ENCODE data around the gene RTP5.

RTP5 gene

DNA sequence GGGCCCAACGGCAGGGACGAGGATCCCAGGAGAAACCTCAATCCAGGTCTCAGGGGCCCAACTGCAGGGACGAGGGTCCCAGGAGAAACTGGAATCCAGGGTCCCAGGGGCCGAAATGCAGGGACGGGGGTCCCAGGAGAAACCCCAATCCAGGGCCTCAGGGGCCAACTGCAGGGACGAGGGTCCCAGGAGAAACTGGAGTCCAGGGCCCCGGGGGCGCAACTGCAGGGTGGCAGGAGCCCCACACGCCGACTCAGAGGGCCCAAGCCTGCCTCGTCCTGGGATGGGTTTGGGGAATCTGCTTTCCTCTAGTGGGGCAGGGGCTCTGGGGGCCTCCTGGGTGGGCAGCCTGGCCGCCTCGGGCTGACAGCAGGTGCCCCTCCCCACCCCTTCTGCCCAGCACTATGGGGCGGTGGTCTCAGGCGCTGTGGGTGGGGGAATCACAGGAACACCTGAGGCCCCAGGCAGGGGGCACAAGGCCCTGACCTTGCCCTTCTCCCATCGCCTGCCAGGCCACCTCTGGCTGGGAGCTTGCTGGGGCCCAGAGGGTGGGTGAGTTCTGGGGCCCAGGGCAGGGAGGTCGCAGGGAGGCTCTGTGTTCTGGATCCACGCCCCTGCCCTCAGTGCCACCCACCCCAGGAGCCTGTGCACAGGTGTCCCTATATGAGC is 7.1 kb downstream of the RTP5 start:
- CTCF ChIA-PET = interaction anchor here (0.5 to 0.7 kb wide), 4 partner anchors 10 to 117 kb away, joined by 3 to 5 read pairs (median 4); no protein-coding TSS in a partner anchor
- TF ChIP-seq, protein P1, sequence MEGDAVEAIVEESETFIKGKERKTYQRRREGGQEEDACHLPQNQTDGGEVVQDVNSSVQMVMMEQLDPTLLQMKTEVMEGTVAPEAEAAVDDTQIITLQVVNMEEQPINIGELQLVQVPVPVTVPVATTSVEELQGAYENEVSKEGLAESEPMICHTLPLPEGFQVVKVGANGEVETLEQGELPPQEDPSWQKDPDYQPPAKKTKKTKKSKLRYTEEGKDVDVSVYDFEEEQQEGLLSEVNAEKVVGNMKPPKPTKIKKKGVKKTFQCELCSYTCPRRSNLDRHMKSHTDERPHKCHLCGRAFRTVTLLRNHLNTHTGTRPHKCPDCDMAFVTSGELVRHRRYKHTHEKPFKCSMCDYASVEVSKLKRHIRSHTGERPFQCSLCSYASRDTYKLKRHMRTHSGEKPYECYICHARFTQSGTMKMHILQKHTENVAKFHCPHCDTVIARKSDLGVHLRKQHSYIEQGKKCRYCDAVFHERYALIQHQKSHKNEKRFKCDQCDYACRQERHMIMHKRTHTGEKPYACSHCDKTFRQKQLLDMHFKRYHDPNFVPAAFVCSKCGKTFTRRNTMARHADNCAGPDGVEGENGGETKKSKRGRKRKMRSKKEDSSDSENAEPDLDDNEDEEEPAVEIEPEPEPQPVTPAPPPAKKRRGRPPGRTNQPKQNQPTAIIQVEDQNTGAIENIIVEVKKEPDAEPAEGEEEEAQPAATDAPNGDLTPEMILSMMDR (conservative IDR thresholded peaks at IDR 0.05; ENCODE audit: low read depth) = no peak
- DNase-seq (ENCODE audit: low spot score) = no peak
- no peak overlapping the region for H3K27ac ChIP-seq
- POLR2A ChIA-PET (ENCODE audit: low non-redundant PET) = no interaction called here

- TF ChIP-seq, protein P1 (conservative IDR thresholded peaks at IDR 0.05; ENCODE audit: low read depth) = no peak
- ChIA-PET POLR2A (ENCODE audit: low non-redundant PET) (no interaction called here), CTCF (interaction anchor here (0.5 to 0.9 kb wide), 5 partner anchors 11 to 1026 kb away, joined by 3 to 5 read pairs (median 3); no protein-coding TSS in a partner anchor)
- no peak overlapping the region for H3K27ac ChIP-seq
- no peak for DNase-seq (ENCODE audit: low spot score)
These were observed 7.7 kb downstream of the RTP5 start for GRCh38 chr2:241877197-241877685.

DNA sequence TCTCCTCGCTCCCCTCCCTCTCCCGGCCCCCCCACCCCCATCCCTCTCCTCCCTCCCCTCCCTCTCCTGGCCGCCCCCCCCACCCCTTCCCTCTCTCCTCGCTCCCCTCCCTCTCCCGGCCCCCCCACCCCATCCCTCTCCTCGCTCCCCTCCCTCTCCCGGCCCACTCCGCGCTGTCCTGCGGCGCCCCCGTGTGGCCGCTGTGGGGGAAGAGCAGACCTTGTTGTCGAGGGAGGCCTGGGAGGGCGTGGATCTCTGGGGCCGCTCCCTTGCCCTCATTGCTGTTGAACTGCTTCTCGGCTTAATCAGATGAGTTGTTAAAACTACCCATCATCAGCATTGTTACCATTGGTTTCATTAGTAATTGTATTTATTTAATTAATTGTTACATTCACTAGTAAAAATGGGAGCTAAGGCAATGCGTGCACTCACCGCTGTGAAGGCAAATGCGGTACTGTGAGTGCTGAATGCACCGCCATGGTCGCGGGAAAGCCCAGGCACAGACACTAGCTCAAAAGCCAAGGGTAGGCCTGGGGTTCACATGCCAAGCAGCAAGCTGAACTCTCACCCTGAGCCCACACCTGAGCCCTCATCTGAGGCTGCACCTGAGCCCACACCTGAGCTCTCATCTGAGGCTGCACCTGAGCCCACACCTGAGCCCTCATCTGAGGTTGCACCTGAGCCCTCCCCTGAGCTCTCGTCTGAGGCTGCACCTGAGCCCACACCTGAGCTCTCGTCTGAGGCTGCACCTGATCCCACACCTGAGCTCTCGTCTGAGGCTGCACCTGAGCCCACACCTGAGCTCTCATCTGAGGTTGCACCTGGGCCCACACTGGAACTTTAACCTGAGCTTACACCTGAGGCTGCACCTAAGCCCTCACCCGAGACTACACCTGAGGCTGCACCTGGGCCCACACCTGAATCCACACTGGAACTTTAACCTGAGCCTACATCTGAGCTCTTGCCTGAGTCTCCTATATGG is 8.8 kb downstream of the RTP5 start:
- CTCF ChIA-PET = interaction anchor here (0.6 to 1.2 kb wide), 9 partner anchors 8 to 1027 kb away, joined by 3 to 5 read pairs (median 3); partner anchors contain the start of gene D2HGDH
- peak; percentile 75 for DNase-seq (ENCODE audit: low spot score)
- POLR2A ChIA-PET (ENCODE audit: low non-redundant PET) = no interaction called here
- TF ChIP-seq, protein P1 (conservative IDR thresholded peaks at IDR 0.05; ENCODE audit: low read depth) = peak; percentile 78
- H3K27ac ChIP-seq = no peak overlapping the region

GRCh38 chr2:241879326-241879725 is 9.8 kb downstream of the RTP5 start:
- H3K27ac ChIP-seq = peak overlapping the region; percentile 87
- TF ChIP-seq, protein P1 (conservative IDR thresholded peaks at IDR 0.05; ENCODE audit: low read depth) = no peak
- DNase-seq (ENCODE audit: low spot score) = no peak
- ChIA-PET POLR2A (ENCODE audit: low non-redundant PET) (no interaction called here), CTCF (interaction anchor here (0.6 to 1.3 kb wide), 5 partner anchors 9 to 147 kb away, joined by 3 to 5 read pairs (median 4); no protein-coding TSS in a partner anchor)

DNA sequence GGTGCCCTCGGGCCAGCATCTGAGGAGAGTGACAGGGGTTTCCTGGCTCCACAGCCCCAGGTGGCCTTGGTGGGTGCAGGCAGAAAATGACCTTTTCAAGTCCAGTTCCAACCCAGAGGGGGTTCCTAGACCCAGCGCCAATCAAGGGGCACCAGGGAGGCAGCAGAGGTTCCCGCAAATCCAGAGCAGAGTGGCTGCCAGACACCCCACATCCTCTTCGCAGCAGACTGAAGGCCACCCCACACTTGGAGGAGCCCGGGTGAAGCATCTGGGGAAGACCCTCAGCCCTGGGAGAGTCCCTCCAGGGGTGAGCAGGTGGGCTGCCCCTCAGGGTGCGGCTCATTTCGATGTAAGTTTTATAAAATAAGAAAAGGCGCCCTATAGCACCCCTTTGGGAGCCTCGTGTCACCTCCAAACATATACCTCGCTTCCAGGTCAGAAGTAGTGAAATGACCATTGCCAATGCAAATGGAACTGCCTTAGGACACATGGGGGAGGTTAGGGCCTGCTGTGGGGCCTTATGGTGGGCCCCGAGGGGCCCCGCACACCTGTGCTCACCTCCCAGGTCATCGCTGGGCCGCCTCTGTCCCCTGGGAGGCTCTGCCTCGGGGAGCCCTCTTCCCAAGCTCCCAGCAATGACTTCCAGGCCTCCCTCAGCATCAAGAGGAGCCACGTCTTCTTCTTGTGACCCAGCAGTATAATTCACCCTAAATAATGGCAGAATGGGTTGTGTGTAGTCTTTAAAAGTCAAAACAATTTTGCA is 11.0 kb downstream of the RTP5 start:
- H3K27ac ChIP-seq = peak overlapping the region; percentile 87
- ChIA-PET CTCF (interaction anchor here (0.5 to 1.3 kb wide), 3 partner anchors 77 to 1710 kb away, joined by 3 to 4 read pairs (median 3); no protein-coding TSS in a partner anchor), POLR2A (ENCODE audit: low non-redundant PET) (no interaction called here)
- TF ChIP-seq, protein P1 (conservative IDR thresholded peaks at IDR 0.05; ENCODE audit: low read depth) = no peak
- no peak for DNase-seq (ENCODE audit: low spot score)
